ENCODE results near the gene MEGF10. TPM values are rescaled to one million over a fixed set of nuclear protein-coding genes. Genes with fewer than 3 reads are reported as not detected.
"Not testable (repeated sequence)": the region's sequence is repeated elsewhere in the genome, so short reads cannot be mapped to it uniquely, and the experiment has no call there.

The MEGF10 gene
- total RNA-seq, 4 donors from 2014 or later, result 0.57 to 6.0 (median 4.3) TPM

DNA sequence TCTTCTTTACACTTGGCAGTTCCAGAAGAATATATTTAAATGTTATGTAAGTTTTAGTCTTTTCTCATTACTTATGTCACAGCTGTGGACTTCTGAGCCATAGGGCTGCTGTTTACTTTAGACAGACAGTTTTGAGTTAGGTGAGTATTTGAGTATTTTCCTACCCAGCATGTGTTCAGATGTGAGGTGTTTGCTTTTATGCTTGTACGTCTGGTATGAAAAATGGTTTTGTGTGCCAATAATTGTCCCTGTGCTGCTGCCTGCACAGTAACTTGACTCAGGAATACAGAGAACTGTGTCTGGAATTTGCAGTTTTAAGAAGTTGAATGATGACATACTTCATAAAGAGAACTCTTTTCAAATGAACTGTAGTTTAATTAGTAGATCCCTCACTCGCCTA is 20.8 kb downstream of the MEGF10 start:
- no peak overlapping the region for H3K4me3 ChIP-seq (ENCODE audit: low read depth, poor library complexity, severe bottlenecking)
- no peak for TF ChIP-seq POLR2A (IDR thresholded peaks at IDR 0.05)
- TF ChIP-seq, protein P1, sequence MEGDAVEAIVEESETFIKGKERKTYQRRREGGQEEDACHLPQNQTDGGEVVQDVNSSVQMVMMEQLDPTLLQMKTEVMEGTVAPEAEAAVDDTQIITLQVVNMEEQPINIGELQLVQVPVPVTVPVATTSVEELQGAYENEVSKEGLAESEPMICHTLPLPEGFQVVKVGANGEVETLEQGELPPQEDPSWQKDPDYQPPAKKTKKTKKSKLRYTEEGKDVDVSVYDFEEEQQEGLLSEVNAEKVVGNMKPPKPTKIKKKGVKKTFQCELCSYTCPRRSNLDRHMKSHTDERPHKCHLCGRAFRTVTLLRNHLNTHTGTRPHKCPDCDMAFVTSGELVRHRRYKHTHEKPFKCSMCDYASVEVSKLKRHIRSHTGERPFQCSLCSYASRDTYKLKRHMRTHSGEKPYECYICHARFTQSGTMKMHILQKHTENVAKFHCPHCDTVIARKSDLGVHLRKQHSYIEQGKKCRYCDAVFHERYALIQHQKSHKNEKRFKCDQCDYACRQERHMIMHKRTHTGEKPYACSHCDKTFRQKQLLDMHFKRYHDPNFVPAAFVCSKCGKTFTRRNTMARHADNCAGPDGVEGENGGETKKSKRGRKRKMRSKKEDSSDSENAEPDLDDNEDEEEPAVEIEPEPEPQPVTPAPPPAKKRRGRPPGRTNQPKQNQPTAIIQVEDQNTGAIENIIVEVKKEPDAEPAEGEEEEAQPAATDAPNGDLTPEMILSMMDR (IDR thresholded peaks at IDR 0.05), result no peak
- intact Hi-C loops (cut with DNase I; ENCODE audit: low total_unique reads), result no loop called here
- DNase-seq (ENCODE audit: low spot score in 2 of 2), result no peak
- WGBS, 2 donors, result 60 to 61% methylated on average over 2 of the region's 2 CpGs

- intact Hi-C loops (cut with DNase I; ENCODE audit: low total_unique reads), result no loop called here
- 70 to 73% methylated on average over 10 of the region's 10 CpGs for WGBS, 2 donors
Observed at GRCh38 chr5:127311781-127312525, 21.4 kb downstream of the MEGF10 start.

DNA sequence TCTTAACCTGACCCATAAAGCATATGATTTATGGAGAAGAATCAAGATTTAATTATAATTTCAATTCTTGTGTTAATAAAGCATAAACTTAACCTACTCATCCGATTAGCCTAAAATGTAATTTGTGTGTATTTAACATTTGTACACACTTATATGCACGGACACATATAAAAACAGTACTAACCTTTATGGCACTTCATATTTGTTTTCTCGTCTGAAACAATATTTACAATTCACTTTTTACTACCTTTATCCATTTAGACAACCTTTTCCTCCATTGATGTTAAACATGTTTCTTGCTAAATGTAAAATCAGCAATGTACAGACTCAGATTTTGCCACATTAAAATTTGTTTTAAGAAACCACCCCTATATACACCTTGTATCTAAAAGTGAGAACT is 22.8 kb downstream of the MEGF10 start:
- H3K4me3 ChIP-seq (ENCODE audit: low read depth, poor library complexity, severe bottlenecking), result no peak overlapping the region
- intact Hi-C loops (cut with DNase I; ENCODE audit: low total_unique reads), result no loop called here
- DNase-seq (ENCODE audit: low spot score in 2 of 2), result no peak
- TF ChIP-seq, protein P1 (IDR thresholded peaks at IDR 0.05), result no peak
- no peak for TF ChIP-seq POLR2A (IDR thresholded peaks at IDR 0.05)
- 91 to 93% methylated on average over 3 of the region's 3 CpGs for WGBS, 2 donors

More at GRCh38 chr5:127311781-127312525, 21.4 kb downstream of the MEGF10 start:
- DNase-seq (ENCODE audit: low spot score in 2 of 2), result no peak
- H3K4me3 ChIP-seq (ENCODE audit: low read depth, poor library complexity, severe bottlenecking), result no peak overlapping the region
- TF ChIP-seq, protein P1 (IDR thresholded peaks at IDR 0.05), result no peak
- TF ChIP-seq POLR2A (IDR thresholded peaks at IDR 0.05), result no peak

DNA sequence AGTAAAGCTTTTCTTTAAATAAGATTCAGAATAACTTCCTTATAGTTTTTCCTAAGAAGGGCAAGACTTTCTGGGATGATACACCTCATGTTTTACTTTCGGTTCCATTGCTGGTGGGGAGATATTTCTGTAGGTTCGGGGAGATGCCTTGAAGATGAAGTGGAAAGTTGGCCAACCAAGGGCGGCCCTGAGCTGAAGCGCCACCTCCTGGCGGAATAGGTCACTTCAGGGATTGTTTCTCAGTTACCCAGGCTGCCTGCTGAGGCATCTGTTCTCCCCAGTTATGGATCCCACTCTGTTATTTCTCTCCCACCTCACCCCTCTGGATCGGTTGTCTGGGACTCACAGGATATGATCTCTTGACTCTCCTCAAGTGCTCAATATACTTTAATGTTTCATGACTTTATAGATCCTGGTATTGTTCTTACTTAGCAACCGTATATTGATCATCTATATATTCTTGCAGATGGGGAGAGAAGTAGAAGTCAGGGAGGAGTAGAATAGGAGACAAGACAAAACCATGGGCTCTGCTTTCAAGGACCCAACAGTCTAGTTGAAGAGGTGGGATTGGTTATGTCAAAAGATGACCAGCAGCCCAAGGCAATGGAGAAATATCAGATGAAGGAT is 23.4 kb downstream of the MEGF10 start:
- WGBS, 2 donors, result 42 to 50% methylated on average over 7 of the region's 7 CpGs
- no peak overlapping the region for H3K4me3 ChIP-seq (ENCODE audit: low read depth, poor library complexity, severe bottlenecking)
- peak; percentile 48 to 90 for DNase-seq (ENCODE audit: low spot score in 2 of 2)
- intact Hi-C loops (cut with DNase I; ENCODE audit: low total_unique reads), result no loop called here
- TF ChIP-seq, protein P1 (IDR thresholded peaks at IDR 0.05), result no peak
- TF ChIP-seq POLR2A (IDR thresholded peaks at IDR 0.05), result no peak

- intact Hi-C loops (cut with DNase I; ENCODE audit: low total_unique reads), result no loop called here
- no peak for TF ChIP-seq POLR2A (IDR thresholded peaks at IDR 0.05)
- TF ChIP-seq, protein P1 (IDR thresholded peaks at IDR 0.05), result no peak
- H3K4me3 ChIP-seq (ENCODE audit: low read depth, poor library complexity, severe bottlenecking), result no peak overlapping the region
- WGBS, 2 donors, result 93 to 100% methylated on average over 1 of the region's 1 CpG
- DNase-seq (ENCODE audit: low spot score in 2 of 2), result no peak
Observed at GRCh38 chr5:127316011-127316410, 25.4 kb downstream of the MEGF10 start.

DNA sequence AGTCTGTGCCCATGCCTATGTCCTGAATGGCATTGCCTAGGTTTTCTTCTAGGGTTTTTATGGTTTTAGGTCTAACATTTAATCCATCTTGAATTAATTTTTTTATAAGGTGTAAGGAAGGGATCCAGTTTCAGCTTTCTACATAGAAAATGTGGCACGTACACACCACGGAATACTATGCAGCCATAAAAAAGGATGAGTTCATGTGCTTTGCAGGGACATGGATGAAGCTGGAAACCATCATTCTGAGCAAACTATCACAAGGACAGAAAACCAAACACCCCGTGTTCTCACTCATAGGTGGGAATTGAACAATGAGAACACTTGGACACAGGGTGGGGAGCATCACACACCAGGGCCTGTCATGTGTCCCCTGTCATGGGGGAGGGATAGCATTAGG is 26.8 kb downstream of the MEGF10 start:
- intact Hi-C loops (cut with DNase I; ENCODE audit: low total_unique reads); DNase-seq (ENCODE audit: low spot score in 2 of 2); H3K4me3 ChIP-seq (ENCODE audit: low read depth, poor library complexity, severe bottlenecking): not testable (repeated sequence)
- WGBS, 2 donors, result 93 to 98% methylated on average over 3 of the region's 3 CpGs
